NCI-H460 (cell line): Measurements from ENCODE around the gene KRTAP13-4. TPM values are rescaled to one million over a fixed set of nuclear protein-coding genes. Genes with fewer than 3 reads are reported as not detected.

ENCODE experiments used
- total RNA-seq: library from RNA; depleted of rRNA; stranded (reverse); fragments of >200 nt; shearing (Covaris generic); gene quantifications from 2 replicates; pipeline ENCODE4 v1.2.3, GENCODE V29; 2014; rRNA removed

Gene KRTAP13-4
- total RNA-seq, 1 experiment from 2014 or later = not detected

Other genes starting within 250 kb of the KRTAP13-4 start
- not detected in 2 replicates for gene CLDN8, start 214.1 kb upstream of the KRTAP13-4 start, total RNA-seq
- not detected in 2 replicates for gene KRTAP24-1, start 147.3 kb upstream of the KRTAP13-4 start, total RNA-seq
- gene KRTAP25-1, start 140.7 kb upstream of the KRTAP13-4 start, total RNA-seq = not detected in 2 replicates
- gene KRTAP26-1, start 109.9 kb upstream of the KRTAP13-4 start, total RNA-seq = not detected in 2 replicates
- not detected in 2 replicates for gene KRTAP27-1, start 92.5 kb upstream of the KRTAP13-4 start, total RNA-seq
- gene KRTAP23-1, start 81.6 kb upstream of the KRTAP13-4 start, total RNA-seq = not detected in 2 replicates
- not detected in 2 replicates for gene KRTAP13-2, start 57.9 kb upstream of the KRTAP13-4 start, total RNA-seq
- gene KRTAP13-1, start 34.2 kb upstream of the KRTAP13-4 start, total RNA-seq = not detected in 2 replicates
- gene KRTAP13-3, start 4.3 kb upstream of the KRTAP13-4 start, total RNA-seq = not detected in 2 replicates
- not detected in 2 replicates for gene KRTAP15-1, start 10.1 kb downstream of the KRTAP13-4 start, total RNA-seq
- not detected in 2 replicates for gene KRTAP19-1, start 50.1 kb downstream of the KRTAP13-4 start, total RNA-seq
- gene KRTAP19-2, start 57.2 kb downstream of the KRTAP13-4 start, total RNA-seq = not detected in 2 replicates
- gene KRTAP19-3, start 61.8 kb downstream of the KRTAP13-4 start, total RNA-seq = not detected in 2 replicates
- gene KRTAP19-4, start 66.9 kb downstream of the KRTAP13-4 start, total RNA-seq = not detected in 2 replicates
- gene KRTAP19-5, start 71.9 kb downstream of the KRTAP13-4 start, total RNA-seq = not detected in 2 replicates
- gene KRTAP19-6, start 111.6 kb downstream of the KRTAP13-4 start, total RNA-seq = not detected in 2 replicates
- not detected in 2 replicates for gene KRTAP19-7, start 131.1 kb downstream of the KRTAP13-4 start, total RNA-seq
- not detected in 2 replicates for gene KRTAP22-2, start 160.2 kb downstream of the KRTAP13-4 start, total RNA-seq
- gene KRTAP6-3, start 162.2 kb downstream of the KRTAP13-4 start, total RNA-seq = not detected in 2 replicates
- not detected in 2 replicates for gene KRTAP6-2, start 168.7 kb downstream of the KRTAP13-4 start, total RNA-seq
- not detected in 2 replicates for gene KRTAP22-1, start 170.9 kb downstream of the KRTAP13-4 start, total RNA-seq
- not detected in 2 replicates for gene KRTAP6-1, start 183.7 kb downstream of the KRTAP13-4 start, total RNA-seq
- gene KRTAP20-1, start 186.2 kb downstream of the KRTAP13-4 start, total RNA-seq = not detected in 2 replicates
- not detected in 2 replicates for gene KRTAP20-4, start 190.4 kb downstream of the KRTAP13-4 start, total RNA-seq
- not detected in 2 replicates for gene KRTAP20-2, start 205.0 kb downstream of the KRTAP13-4 start, total RNA-seq
- not detected in 2 replicates for gene KRTAP20-3, start 212.6 kb downstream of the KRTAP13-4 start, total RNA-seq